ENCODE data around the gene CTSA. TPM values are rescaled to one million over a fixed set of nuclear protein-coding genes. Genes with fewer than 3 reads are reported as not detected.

The CTSA gene
- total RNA-seq, 1 experiment from 2014 or later, result 109 TPM

DNA sequence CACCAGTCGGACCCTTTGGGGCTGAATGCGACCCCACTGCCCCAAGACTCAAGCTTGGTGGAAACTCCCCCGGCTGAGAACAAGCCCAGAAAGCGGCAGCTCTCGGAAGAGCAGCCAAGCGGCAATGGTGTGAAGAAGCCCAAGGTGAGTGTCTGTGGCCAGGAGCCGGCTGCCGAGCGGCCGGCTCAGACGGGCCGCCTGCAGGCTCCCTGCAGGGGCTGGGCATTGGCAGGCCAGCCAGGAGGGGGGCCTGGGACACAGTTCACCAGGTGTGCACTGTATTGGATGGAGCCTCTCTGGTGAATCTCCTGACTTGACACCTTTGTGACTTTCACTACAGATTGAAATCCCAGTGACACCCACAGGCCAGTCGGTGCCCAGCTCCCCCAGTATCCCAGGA, 49.3 kb downstream of the CTSA start:
- H3K9me2 ChIP-seq (ENCODE audit: insufficient read depth), result no peaks in the 10 kb centered on the region
- POLR2A ChIA-PET, result no interaction called here
- no peaks in the 10 kb centered on the region for H4K20me1 ChIP-seq (ENCODE audit: insufficient read depth)
- H3K4me3 ChIP-seq (replicated peaks in 1 of 2; ENCODE audit: low read depth in 1 of 2, low read length in 2 of 2), result no peak overlapping the region
- intact Hi-C loops (cut with micrococcal nuclease), result no loop called here
- no TSS peak for BruUV-seq (replicated peaks)
- RAD21 ChIA-PET (ENCODE audit: low non-redundant PET in 1 of 2, low total read pairs in 2 of 2, uncharacterized antibody in 2 of 2, unreplicated experiment in 2 of 2), result no interaction called here
- peaks cover 40 to 50% of the 10 kb centered on the region in 2 experiments for H3K36me3 ChIP-seq (ENCODE audit: control insufficient read depth in 1 of 2, insufficient read depth in 2 of 2, low read length in 2 of 2)
- no peak for DNase-seq (ENCODE audit: low read depth, low spot score)
- peaks cover 27% of the 10 kb centered on the region for H3K79me2 ChIP-seq (ENCODE audit: insufficient read depth, low read length)
- H3K9me3 ChIP-seq (ENCODE audit: control insufficient read depth in 1 of 2, insufficient read depth in 1 of 2, low read depth in 1 of 2, low read length in 2 of 2), result no peaks in the 10 kb centered on the region
- H3K27ac ChIP-seq (ENCODE audit: low read depth, low read length), result no peak overlapping the region
- no peak overlapping the region for H3K4me2 ChIP-seq (ENCODE audit: low read length)
- peaks cover 0 to 25% of the 10 kb centered on the region in 2 experiments; a peak in 2 of 4 replicates for H3K4me1 ChIP-seq (ENCODE audit: control insufficient read depth in 1 of 2, insufficient read depth in 2 of 2, low read length in 2 of 2)
- H2AFZ ChIP-seq (ENCODE audit: low read depth, low read length, poor library complexity, severe bottlenecking), result no peak overlapping the region
- CTCF ChIA-PET, result no interaction called here
- ATAC-seq, result no peak
- TF ChIP-seq, protein P1, sequence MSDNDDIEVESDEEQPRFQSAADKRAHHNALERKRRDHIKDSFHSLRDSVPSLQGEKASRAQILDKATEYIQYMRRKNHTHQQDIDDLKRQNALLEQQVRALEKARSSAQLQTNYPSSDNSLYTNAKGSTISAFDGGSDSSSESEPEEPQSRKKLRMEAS (IDR thresholded peaks at IDR 0.05), result no peak
- TF ChIP-seq CEBPB (IDR thresholded peaks at IDR 0.05; ENCODE audit: low read depth) (no peak), EZH2phosphoT487 (IDR thresholded peaks at IDR 0.05; ENCODE audit: borderline replicate concordance) (no peak), ZNF274 (IDR thresholded peaks at IDR 0.05; ENCODE audit: low read depth, low read length) (no peak), POLR2AphosphoS5 (IDR thresholded peaks at IDR 0.05; ENCODE audit: low read depth, low read length) (no peak), JUND (IDR thresholded peaks at IDR 0.05) (no peak), ZFX (IDR thresholded peaks at IDR 0.05) (no peak), TCF7L2 (IDR thresholded peaks at IDR 0.05; ENCODE audit: borderline replicate concordance, extremely low read depth, insufficient read depth, insufficient read length) (no peak), SRF (IDR thresholded peaks at IDR 0.05; ENCODE audit: low read depth) (no peak), SIN3A (IDR thresholded peaks at IDR 0.05; ENCODE audit: low read depth) (no peak)
- no peaks in the 10 kb centered on the region for H3K27me3 ChIP-seq (ENCODE audit: insufficient read depth, low read length)
- H3K9ac ChIP-seq (ENCODE audit: low read length), result no peak overlapping the region

DNA sequence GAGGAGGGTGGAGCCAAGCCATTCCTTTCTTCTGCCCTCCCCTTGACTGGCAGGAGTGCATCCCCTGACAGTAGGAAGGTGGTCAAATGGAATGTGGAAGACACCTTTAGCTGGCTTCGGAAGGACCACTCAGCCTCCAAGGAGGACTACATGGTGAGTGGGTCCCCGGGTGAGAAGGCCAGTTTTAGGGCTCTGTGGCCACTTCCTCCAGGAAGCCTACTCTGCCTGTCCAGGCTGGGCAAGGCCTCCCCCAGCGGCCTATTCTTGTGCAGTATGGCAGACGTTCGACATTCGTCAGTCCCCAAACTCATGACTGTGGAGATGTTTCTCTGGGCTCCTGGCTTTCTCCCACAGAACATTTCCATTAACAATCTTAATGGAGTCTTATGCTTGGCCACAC, 52.5 kb downstream of the CTSA start:
- POLR2A ChIA-PET, result no interaction called here
- CTCF ChIA-PET, result interaction anchor here (0.8 kb wide), 1 partner anchor 26 kb away, joined by 3 read pairs; no protein-coding TSS in a partner anchor
- H4K20me1 ChIP-seq (ENCODE audit: insufficient read depth), result no peaks in the 10 kb centered on the region
- DNase-seq (ENCODE audit: low read depth, low spot score) (no peak), ATAC-seq (no peak)
- no peak overlapping the region for H3K27ac ChIP-seq (ENCODE audit: low read depth, low read length)
- RAD21 ChIA-PET (ENCODE audit: low non-redundant PET in 1 of 2, low total read pairs in 2 of 2, uncharacterized antibody in 2 of 2, unreplicated experiment in 2 of 2), result no interaction called here
- no peaks in the 10 kb centered on the region for H3K9me2 ChIP-seq (ENCODE audit: insufficient read depth)
- intact Hi-C loops (cut with micrococcal nuclease), result no loop called here
- no TSS peak for BruUV-seq (replicated peaks)
- no peak overlapping the region for H3K4me3 ChIP-seq (replicated peaks in 1 of 2; ENCODE audit: low read depth in 1 of 2, low read length in 2 of 2)
- H3K9me3 ChIP-seq (ENCODE audit: control insufficient read depth in 1 of 2, insufficient read depth in 1 of 2, low read depth in 1 of 2, low read length in 2 of 2), result no peaks in the 10 kb centered on the region
- peaks cover 38 to 50% of the 10 kb centered on the region in 2 experiments; a peak in 3 of 4 replicates for H3K36me3 ChIP-seq (ENCODE audit: control insufficient read depth in 1 of 2, insufficient read depth in 2 of 2, low read length in 2 of 2)
- no peak overlapping the region for H3K9ac ChIP-seq (ENCODE audit: low read length)
- no peaks in the 10 kb centered on the region for H3K27me3 ChIP-seq (ENCODE audit: insufficient read depth, low read length)
- H3K4me2 ChIP-seq (ENCODE audit: low read length), result no peak overlapping the region
- no peak overlapping the region for H2AFZ ChIP-seq (ENCODE audit: low read depth, low read length, poor library complexity, severe bottlenecking)
- TF ChIP-seq EGR1 (IDR thresholded peaks at IDR 0.05; ENCODE audit: low read depth) (no peak), CBX3 (IDR thresholded peaks at IDR 0.05; ENCODE audit: low read depth) (no peak), ZNF274 (IDR thresholded peaks at IDR 0.05; ENCODE audit: low read depth, low read length) (no peak), POLR2A (IDR thresholded peaks at IDR 0.05; ENCODE audit: borderline replicate concordance, extremely low read depth, insufficient read depth, insufficient read length) (no peak), EZH2 (IDR thresholded peaks at IDR 0.05) (no peak), YY1 (IDR thresholded peaks at IDR 0.05; ENCODE audit: extremely low read depth, insufficient replicate concordance, low read depth, low read length) (no peak), SIN3A (IDR thresholded peaks at IDR 0.05; ENCODE audit: low read depth) (no peak), ZFX (IDR thresholded peaks at IDR 0.05) (no peak), EZH2phosphoT487 (IDR thresholded peaks at IDR 0.05; ENCODE audit: borderline replicate concordance) (no peak), RAD21 (IDR thresholded peaks at IDR 0.05; ENCODE audit: low read depth) (no peak), FOSL1 (IDR thresholded peaks at IDR 0.05; ENCODE audit: low read depth) (no peak)
- TF ChIP-seq, protein P1 (IDR thresholded peaks at IDR 0.05), result no peak
- TF ChIP-seq, protein P2, sequence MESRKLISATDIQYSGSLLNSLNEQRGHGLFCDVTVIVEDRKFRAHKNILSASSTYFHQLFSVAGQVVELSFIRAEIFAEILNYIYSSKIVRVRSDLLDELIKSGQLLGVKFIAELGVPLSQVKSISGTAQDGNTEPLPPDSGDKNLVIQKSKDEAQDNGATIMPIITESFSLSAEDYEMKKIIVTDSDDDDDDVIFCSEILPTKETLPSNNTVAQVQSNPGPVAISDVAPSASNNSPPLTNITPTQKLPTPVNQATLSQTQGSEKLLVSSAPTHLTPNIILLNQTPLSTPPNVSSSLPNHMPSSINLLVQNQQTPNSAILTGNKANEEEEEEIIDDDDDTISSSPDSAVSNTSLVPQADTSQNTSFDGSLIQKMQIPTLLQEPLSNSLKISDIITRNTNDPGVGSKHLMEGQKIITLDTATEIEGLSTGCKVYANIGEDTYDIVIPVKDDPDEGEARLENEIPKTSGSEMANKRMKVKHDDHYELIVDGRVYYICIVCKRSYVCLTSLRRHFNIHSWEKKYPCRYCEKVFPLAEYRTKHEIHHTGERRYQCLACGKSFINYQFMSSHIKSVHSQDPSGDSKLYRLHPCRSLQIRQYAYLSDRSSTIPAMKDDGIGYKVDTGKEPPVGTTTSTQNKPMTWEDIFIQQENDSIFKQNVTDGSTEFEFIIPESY (IDR thresholded peaks at IDR 0.05; ENCODE audit: extremely low read depth, insufficient replicate concordance, low read length), result no peak
- no peaks in the 10 kb centered on the region for H3K79me2 ChIP-seq (ENCODE audit: insufficient read depth, low read length)
- H3K4me1 ChIP-seq (ENCODE audit: control insufficient read depth in 1 of 2, insufficient read depth in 2 of 2, low read length in 2 of 2), result peaks cover 0 to 8% of the 10 kb centered on the region in 2 experiments; a peak in 1 of 4 replicates
